NCI-H1436 (cell line): ENCODE data around the gene PSEN1.

ENCODE experiments used
- DNase-seq: peaks from one replicate; lab custom pipeline; 2025; lab: John Stamatoyannopoulos, UW

PSEN1 gene

DNA sequence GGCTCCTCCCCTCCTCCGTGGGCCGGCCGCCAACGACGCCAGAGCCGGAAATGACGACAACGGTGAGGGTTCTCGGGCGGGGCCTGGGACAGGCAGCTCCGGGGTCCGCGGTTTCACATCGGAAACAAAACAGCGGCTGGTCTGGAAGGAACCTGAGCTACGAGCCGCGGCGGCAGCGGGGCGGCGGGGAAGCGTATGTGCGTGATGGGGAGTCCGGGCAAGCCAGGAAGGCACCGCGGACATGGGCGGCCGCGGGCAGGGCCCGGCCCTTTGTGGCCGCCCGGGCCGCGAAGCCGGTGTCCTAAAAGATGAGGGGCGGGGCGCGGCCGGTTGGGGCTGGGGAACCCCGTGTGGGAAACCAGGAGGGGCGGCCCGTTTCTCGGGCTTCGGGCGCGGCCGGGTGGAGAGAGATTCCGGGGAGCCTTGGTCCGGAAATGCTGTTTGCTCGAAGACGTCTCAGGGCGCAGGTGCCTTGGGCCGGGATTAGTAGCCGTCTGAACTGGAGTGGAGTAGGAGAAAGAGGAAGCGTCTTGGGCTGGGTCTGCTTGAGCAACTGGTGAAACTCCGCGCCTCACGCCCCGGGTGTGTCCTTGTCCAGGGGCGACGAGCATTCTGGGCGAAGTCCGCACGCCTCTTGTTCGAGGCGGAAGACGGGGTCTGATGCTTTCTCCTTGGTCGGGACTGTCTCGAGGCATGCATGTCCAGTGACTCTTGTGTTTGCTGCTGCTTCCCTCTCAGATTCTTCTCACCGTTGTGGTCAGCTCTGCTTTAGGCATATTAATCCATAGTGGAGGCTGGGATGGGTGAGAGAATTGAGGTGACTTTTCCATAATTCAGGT lies at the start of gene PSEN1:
PSEN1 (plus strand) TSS at position 121 of the 839 bp plus-strand sequence. CDS start 11,513 bp downstream, outside the sequence.
- peak; percentile 87 for DNase-seq

DNA sequence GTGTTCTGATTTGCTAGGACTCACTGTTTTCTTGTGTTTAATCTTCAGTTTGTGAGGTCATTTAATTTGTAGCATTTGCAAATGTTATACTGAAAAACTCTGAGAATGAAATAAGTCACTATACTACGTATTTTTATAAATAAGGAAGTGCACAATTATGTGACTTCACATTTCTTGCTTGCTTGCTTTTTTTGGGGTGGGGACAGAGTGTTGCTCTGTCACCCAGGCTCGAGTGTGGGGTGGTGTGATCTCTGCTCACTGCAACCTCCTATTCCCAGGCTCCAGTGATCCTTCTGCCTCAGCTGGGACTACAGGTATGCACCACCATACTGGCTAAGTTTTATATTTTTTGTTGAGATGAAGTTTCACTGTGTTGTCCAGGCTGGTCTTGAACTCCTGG lies 45.3 kb upstream of the PSEN1 start:
- DNase-seq: no peak

DNA sequence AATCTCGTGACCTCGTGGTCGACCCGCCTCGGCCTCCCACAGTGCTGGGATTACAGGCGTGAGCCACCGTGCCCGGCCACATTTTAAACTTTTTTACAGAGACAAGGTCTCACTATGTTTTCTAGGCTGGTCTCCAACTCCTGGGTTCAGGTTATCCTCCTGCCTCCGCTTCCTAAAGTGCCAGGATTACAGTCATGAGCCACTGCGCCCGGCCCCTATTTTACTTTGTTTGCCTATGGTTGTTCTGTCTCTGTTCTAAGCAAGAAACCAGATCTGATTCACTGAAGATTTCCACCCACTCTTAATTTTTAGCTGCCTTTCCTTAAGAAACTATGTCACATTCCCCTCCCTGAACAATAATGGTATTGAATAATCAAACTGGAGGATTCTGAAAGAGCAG lies 38.9 kb upstream of the PSEN1 start:
- DNase-seq: no peak

DNA sequence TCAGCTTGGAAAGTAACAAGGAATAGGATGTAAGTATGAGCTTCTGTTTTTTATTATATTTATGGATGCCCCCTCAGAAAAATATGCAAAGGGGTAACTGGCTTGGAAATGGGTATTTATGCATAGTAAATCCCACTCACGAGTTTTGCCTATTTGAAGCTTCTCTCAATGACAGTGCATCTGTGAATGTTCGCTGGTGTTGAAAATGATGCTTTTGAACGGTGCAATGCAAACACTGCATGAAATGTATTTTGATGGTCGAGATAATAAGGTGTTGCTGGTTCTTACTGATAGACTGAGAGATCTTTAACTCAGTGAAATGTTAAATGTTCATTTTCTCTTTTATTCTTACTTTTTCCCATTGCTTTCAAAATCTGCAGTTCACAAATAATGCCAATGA lies 36.0 kb upstream of the PSEN1 start:
- DNase-seq: no peak

DNA sequence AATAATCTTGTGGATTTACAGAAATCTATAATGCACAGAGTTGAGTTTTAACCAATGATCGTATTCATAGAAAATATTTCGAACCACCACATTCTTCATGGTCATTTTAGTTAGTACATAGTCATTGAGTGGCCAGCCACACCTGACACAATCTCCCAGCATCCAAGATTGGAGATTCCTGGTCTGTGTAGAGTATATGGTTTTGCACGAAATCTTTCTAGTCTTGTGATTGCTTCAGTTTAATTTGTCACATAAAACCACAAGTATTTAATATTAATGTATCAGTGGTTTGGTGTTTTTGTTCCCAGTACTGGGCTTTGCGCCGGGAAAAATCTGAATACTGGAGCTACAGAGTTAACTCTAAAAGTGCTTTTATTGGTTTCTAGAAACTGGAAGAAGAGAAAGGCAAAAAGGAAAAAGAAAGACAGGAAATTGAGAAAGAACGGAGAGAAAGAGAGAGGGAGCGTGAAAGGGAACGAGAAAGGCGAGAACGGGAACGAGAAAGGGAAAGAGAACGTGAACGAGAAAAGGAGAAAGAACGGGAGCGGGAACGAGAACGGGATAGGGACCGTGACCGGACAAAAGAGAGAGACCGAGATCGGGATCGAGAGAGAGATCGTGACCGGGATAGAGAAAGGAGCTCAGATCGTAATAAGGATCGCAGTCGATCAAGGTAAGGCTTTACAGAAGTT lies 33.4 kb upstream of the PSEN1 start:
- DNase-seq: no peak

DNA sequence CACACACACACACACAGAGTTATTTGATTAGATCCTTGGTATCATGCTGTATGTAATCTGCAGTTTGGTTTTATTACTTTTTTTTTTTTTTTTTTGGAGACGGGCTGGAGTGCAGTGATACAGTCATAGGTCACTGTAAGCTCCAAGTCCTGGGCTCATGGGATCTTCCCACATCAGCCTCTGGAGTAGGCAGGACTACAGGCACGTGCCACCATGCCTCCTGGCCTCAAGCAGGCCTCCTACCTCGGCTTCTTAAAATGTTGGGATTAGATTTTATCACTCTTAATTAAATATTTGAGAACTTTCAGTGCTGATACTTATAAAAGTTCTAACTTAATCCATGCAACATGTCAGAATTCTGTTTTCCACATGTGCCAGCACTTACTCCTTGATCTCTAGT lies 31.3 kb upstream of the PSEN1 start:
- DNase-seq: no peak

DNA sequence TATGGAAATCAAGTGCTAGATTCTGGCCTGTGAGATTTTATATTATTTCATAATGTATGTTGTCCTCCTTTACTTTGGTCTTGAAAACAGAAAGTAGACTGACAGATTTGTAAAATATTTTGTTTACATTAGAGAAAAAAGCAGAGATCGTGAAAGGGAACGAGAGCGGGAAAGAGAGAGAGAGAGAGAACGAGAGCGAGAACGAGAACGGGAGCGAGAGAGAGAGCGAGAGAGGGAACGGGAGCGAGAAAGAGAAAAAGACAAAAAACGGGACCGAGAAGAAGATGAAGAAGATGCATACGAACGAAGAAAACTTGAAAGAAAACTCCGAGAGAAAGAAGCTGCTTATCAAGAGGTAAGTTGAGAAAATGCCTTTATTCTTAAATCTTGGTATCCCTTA lies 30.6 kb upstream of the PSEN1 start:
- no peak for DNase-seq

DNA sequence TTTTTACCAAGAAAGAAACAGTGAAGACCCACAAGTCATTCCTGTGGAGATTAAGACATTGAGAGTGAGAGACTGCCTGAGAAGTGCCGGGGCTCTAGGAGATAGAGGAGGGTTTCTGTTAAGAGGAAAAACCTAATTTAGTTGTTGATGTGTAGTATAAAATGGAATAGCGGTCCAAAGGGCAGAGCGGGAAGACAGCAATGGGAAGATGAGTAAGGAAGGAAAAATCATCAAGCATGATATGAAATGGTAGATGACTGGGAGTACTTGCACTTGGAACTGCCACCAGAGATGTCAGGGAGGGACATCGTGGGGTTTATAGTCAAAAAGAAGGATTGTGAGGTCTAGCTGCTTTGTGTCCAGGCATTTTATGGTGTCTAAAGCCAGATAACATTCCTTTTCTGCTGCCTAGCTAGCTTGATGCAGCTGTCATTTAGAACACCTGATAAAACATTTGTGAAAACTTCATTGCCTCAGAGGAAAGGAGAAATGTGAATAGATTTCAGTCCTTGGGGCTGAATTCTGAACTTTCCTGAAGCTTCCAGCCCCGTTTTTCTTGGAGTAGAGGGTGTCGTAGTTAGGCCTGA lies 20.1 kb upstream of the PSEN1 start:
- no peak for DNase-seq

DNA sequence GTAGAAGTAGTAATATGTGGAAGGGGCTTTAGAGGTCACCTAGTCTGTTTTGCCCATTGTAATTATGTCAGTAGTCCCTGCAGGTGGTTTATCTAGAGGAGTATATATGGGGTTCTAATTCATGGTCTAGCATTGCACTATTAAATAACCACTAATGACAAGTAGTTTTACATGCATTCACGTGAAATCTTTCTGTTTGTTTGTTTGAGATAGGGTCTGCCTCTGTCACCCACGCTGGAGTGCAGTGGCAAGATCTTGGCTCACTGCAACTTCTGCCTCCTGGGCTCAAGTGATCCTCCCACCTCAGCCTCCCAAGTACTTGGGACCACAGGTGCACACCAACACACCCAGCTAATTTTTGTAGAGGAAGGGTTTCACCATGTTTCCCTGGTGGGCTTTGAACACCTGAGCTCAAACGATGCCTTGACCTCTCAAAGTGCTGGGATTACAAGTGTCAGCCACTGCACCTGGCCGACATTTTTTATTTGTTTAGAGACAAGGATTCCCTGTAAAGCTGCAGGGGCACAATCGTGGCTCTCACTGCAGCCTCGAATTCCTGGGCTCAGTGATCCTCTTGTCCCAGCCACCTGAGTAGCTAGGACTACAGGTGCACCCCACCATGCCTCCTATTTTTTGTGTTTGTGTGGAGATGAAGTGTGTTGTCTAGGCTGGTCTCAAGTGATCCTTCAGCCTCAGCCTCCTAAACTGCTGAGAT lies 12.0 kb upstream of the PSEN1 start:
- no peak for DNase-seq

DNA sequence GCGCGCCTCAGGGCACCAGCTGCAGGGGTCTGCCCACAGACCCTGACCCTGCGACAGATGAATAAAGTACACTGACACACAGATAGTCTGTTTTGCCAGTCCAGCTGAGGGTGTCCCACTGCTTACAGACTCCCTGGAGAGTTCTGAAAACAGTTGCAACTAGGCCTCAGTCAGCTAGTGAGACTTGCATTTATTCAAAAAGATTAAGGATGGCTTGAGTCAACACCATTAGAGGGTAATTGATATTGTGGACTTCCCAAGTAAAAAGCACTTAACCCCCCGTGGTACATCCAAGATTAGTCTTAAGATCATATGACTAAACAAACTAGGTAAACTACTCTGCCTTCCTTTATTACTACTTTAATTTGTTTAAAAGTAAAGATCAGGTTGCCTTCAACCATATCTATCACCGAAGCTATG lies 11.1 kb upstream of the PSEN1 start:
- no peak for DNase-seq

DNA sequence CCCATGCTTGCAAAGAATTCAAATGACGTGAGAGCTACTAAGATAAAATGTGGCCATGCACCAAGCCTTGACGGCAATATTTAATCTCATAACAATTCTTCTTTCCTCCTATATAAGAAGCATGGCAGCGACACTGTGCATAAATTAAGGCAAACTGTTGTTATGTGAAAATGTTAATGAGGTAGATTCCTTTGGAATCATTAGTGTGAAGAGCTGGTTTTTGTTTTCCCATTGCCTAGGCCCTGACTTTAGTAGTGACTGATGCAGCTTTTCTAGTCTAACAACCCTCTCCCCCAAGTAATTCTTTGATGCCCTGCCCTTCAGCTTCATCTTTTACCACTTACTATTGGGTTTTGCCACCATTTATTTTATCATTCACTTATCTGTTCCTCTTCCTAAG lies 10.6 kb upstream of the PSEN1 start:
- no peak for DNase-seq

DNA sequence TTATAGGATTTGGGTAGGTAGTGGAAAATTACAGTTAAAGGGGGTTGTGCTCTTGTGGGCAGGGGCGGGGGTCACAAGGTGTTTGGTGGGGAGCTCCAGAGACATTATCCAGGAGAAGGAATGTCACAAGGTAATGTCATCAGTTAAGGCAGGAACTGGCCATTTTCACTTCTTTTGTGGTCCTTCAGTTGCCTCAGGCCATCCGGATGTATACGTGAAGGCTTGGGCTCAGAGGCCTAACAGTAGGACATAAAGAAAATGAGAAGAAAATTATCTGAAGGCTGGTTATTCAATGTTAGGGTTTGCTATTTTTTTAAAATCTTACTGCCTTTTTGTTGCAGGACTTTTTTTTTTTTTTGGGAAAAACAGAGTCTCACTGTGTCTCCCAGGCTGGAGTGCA lies 2.5 kb upstream of the PSEN1 start:
- no peak for DNase-seq

DNA sequence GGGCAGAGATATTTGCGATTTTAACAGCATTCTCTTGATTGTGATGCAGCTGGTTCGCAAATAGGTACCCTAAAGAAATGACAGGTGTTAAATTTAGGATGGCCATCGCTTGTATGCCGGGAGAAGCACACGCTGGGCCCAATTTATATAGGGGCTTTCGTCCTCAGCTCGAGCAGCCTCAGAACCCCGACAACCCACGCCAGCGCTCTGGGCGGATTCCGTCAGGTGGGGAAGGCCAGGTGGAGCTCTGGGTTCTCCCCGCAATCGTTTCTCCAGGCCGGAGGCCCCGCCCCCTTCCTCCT lies 271 bp upstream of the PSEN1 start:
- no peak for DNase-seq

DNA sequence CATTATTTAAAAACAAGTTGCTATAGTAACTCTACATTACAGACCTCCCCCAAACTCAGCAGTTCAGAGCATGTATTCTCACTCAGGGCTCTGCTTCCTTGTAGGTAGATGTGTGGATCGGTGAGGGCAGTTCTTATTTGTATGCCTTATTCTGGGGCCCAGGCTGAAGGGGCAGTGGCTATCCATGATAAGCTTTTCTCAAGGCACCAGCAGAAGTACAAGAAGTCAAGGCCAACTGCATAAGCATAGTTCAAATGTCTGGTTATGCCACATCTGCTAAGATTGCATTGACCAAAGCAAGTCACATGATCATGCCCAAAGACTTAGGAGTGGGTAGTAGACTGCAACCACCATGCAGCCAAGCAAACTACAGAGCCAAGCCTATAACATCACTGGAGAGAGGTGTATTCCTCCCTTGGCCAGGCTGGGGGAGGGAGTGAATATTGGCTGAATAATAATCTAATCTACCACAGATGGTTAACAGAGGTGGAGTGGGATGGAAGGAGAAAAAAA lies 4.6 kb downstream of the PSEN1 start:
- no peak for DNase-seq

DNA sequence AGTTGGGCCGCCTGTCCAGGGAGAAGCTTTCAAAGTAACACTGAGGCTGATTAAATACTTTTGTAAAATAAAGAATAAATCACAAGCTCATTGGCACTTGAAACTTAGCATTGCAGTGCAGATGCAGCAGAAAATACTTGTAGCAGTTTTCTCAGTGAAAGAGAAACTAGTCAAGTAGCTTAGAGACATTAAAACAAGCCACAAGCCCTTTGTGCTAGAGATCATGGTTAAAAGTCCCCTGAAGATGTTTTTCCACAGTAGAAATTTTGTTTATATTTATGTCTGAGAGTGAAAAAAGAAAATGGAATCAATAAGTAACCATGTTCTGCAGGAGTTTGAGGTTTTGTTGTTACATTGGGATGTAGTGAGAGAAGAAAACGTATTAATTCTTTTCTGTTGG lies 5.9 kb downstream of the PSEN1 start:
- no peak for DNase-seq

DNA sequence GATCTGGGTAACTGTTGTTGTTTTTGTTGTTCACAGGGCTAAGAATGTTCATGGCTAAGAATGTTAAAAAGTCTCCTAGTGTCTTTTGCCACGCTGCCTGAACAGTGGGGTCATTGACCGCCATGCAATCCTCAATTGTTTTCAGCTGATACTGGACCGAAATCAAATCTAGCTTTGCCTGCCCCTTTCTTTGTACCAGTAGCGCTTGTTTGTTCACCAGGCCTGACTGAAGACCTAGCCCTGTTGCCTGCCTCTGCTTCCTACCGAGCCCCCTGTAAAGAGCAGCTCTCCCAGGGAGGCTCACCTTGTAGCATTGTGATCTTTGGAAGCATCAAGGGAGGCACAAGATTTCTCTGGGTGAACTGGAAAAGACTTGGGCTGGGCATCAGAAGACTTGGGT lies 6.7 kb downstream of the PSEN1 start:
- no peak for DNase-seq

DNA sequence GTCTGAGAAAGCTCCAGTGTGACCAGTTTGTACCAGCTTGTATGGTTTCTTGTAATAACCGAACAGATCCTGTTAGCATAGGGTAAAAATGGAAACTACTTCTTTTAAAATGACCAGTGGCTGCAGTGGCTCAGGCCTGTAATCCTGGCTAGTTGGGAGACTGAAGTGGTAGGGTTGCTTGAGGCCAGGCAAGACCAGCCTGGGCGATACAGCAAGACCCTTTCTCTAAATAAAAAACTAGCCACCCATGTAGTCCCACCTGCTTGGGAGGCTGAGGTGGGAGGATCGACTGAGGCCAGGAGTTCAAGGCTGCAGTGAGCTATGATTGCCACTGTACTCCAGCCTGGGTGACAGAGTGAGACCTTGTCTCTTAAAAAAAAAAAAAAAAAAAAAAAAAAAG lies 7.3 kb downstream of the PSEN1 start:
- no peak for DNase-seq

DNA sequence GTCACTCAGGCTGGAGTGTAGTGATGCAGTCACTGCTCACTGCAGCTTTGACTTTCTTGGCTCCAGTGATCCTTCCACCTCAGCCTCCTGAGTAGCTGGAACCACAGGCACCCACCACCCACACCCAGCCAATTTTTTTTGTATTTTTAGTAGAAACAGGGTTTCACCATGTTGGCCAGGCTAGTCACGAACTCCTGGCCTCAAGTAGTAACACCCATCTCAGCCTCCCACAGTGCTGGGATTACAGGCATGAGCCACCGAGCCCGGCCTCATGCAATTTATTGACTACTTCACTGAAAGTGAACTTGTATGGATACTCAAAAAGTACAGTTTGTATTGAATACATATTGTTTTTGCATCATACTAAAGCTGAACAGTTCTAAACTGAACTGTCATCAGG lies 9.1 kb downstream of the PSEN1 start:
- DNase-seq: no peak

DNA sequence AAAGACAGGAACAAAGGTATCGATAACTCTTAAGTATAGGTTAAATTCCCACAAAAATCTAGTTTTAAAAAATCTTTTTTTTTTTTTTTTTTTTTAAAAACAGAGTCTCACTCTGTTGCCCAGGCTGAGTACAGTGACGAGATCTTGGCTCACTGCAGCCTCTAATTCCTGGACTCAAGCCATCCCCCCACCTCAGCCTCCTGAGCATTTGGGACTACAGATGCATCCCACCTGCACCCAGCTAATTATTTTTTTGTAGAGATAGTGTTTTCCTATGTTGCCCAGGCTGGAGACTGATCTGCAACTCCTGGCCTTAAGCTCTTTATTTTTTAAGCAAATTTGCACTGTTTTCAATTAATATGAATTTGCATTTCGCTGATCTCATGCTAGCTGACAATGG lies 9.8 kb downstream of the PSEN1 start:
- no peak for DNase-seq

DNA sequence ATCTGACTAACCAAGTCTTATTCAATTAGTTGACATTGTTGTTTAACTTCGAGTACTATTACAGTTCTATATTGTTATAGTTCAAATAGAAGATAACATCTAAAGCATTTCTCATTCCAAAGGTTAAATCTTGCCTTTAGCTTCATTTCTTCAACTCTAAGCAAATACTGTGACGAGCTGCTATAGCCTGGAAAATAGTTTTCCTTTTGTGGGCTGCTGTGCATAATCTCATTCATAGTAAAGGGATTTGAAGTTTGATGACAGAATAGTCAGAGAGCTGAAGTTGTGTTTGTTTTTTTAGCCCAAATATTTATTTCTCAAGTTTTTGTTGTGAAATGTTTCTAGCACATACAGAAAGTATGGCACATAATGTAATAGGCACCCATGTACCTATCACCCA lies 13.4 kb downstream of the PSEN1 start:
- DNase-seq: no peak

DNA sequence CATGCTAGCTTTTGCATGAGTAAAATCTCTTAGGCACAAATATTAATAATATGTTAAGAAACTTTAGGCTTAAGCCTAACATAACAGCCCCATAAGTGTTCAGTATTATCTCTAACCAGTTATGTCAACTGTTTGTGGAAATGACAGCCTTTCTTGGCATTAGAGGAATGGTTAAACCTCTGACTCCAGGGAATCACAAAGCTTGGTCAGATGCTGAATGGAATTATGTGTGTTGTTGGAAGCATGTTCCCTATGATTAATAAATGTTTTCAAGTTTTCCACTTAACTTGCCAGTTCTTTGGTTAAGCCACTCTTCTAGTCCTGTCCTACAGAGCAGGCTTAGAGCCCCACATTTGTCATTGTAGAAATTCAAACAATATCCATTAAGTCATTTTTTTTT lies 17.0 kb downstream of the PSEN1 start:
- no peak for DNase-seq

DNA sequence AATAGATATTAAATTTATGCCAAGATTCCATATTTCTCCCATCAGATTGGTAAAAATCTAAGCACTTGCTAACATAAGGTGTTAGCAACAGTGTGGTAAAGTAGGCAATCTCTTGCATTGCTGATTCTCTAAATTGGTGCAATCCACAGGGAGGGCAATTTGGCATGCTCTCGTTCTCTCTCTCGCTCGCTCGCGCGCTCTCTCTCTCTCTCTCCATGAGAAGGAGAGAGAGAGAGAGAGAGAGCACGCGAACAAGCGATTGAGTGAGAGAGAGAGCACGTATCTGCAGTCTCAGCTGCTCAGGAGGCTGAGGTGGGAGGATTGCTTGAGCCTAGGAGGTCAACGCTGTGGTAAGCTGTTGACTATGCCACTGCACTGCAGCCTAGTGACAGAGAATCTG lies 25.9 kb downstream of the PSEN1 start:
- no peak for DNase-seq

DNA sequence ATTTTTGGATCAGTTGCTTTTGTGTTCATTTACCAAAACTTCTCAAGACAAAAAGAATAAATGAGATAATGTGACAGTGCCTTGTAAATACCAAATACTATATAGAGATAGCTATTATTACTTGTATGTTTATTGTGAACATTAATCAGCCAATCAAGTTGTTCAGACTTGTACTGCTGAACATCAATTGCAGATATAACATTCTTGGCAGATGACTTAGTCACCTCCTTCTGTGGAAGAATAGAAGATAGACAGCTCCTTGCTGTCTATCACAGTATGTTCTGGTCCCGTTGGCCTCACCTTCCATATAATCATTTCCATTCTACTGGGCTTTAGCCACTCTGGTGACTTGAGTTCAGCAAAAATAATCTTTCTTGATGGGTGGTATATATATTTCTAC lies 30.1 kb downstream of the PSEN1 start:
- no peak for DNase-seq
